Measurements from ENCODE around the gene BSCL2.
"Not testable (repeated sequence)": the region's sequence is repeated elsewhere in the genome, so short reads cannot be mapped to it uniquely, and the experiment has no call there.

BSCL2 gene

DNA sequence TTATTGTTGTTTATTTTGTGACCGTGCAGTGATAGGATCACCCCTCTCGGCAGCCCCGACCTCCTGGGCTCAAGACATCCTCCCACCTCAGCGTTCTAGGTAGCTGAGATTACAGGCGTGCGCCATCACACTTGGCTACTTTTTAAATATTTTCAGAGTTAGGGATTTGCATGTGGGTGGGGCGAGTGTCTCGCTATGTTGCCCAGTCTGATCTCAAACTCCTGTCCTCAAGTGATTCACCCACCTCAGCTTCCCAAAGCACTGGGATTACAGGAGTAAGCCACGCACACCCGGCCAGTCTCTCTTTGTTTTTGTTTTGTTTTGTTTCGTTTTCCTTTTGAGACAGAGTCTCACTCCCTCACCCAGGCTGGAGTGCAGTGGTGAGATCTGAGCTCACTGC, 52.9 kb downstream of the BSCL2 start:
- no peak overlapping the region for H3K4me3 ChIP-seq (replicated peaks; ENCODE audit: low read depth, low read length)
- DNase-seq (ENCODE audit: extremely low read depth, low read depth), result no peak
- TF ChIP-seq, protein P1, sequence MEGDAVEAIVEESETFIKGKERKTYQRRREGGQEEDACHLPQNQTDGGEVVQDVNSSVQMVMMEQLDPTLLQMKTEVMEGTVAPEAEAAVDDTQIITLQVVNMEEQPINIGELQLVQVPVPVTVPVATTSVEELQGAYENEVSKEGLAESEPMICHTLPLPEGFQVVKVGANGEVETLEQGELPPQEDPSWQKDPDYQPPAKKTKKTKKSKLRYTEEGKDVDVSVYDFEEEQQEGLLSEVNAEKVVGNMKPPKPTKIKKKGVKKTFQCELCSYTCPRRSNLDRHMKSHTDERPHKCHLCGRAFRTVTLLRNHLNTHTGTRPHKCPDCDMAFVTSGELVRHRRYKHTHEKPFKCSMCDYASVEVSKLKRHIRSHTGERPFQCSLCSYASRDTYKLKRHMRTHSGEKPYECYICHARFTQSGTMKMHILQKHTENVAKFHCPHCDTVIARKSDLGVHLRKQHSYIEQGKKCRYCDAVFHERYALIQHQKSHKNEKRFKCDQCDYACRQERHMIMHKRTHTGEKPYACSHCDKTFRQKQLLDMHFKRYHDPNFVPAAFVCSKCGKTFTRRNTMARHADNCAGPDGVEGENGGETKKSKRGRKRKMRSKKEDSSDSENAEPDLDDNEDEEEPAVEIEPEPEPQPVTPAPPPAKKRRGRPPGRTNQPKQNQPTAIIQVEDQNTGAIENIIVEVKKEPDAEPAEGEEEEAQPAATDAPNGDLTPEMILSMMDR (IDR thresholded peaks at IDR 0.05; ENCODE audit: low read depth, low read length, missing control alignments), result no peak

DNA sequence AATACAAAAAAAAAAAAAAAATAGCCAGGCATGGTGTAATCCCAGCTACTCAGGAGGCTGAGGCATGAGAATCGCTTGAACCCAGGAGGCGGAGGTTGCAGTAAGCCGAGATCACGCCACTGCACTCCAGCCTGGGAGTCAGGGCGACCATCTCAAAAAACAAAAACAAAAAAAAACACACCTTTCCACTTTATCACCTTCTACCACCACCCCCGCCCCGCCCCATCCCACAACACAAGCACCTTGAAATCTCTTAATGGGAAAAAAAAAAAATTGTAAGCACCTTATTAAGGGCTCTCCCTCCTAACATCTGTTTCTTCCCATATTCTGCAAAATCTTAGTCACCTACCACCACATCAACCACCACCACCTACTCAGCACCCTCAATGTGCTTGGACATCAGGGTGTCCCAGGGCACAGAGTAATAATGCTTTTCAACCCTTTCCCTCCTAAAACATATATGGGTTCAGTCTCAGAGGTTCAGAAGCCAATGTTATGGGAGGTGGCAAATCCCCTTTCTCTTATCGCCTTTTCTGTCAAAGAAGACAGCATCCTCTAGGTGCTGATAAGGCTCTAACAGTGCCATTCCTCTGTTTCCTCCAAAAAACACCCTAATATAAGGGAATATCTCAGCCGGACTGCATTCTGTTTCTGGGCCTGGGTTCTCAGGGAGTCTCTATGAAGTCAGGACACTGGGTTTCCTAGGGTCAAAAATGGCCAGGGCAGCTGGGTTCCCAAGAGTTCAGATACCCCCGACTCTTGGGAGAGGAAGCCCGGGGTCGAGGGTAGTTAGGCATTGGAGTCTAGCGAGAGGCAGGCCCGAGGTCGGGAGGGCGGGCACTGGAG, 54.8 kb downstream of the BSCL2 start:
- peak overlapping the region; percentile 66 for H3K4me3 ChIP-seq (replicated peaks; ENCODE audit: low read depth, low read length)
- DNase-seq (ENCODE audit: extremely low read depth, low read depth), result no peak
- TF ChIP-seq, protein P1 (IDR thresholded peaks at IDR 0.05; ENCODE audit: low read depth, low read length, missing control alignments), result no peak

DNA sequence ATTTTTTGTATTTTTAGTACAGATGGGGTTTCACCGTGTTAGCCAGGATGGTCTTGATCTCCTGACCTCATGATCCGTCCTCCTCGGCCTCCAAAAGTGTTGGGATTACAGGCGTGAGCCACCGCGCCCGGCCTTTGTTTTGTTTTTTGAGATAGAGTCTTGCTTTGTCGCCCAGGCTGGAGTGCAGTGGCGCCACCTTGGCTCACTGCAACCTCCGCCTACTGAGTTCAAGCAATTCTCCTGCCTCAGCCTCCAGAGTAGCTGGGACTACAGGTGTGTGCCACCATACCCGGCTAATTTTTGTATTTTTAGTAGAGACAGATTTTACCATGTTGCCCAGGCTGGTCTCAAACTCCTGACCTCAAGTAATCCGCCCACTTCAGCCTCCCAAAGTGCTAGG, 56.9 kb downstream of the BSCL2 start:
- not testable (repeated sequence) for DNase-seq (ENCODE audit: extremely low read depth, low read depth); H3K4me3 ChIP-seq (replicated peaks; ENCODE audit: low read depth, low read length)

DNA sequence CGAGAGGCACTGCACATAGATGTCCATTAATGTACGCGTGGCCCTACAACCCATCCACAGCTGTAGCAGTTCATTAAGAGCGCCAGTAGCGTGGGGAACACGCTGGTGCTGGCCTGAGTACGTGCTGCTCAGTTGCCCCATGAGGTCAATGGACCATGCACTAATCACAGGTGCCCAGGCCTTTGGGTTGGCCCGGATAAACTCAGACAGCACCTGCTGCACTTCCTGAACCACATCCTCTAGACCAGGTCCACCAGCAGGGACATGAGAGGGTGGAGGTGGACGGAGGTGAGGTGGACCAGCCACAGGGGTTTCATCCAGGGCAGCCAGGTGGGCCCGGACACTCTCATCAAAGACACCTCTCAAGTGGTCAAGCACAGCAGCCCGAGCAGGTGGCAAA, 57.7 kb downstream of the BSCL2 start:
- no peak for DNase-seq (ENCODE audit: extremely low read depth, low read depth)
- TF ChIP-seq, protein P1 (IDR thresholded peaks at IDR 0.05; ENCODE audit: low read depth, low read length, missing control alignments), result no peak
- H3K4me3 ChIP-seq (replicated peaks; ENCODE audit: low read depth, low read length), result no peak overlapping the region

DNA sequence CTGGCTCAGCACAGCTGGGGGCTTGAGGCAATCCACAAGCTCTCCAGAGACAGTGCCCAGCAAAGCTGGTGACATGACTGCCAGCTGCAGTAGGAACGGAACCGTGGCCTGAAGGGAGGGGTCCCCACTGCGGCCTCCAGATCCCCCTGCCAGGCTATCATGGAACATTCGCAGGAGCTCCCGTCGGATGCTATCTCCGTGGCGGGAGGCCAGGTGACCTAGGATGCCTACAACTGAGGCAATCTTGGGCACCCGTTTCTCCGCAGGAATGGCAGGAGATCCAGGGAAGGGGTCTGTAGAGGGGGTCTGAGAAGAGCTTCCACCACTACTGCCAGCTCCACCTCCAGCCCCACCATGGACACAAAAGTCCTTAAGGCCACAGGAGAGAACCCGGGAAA, 58.3 kb downstream of the BSCL2 start:
- no peak overlapping the region for H3K4me3 ChIP-seq (replicated peaks; ENCODE audit: low read depth, low read length)
- TF ChIP-seq, protein P1 (IDR thresholded peaks at IDR 0.05; ENCODE audit: low read depth, low read length, missing control alignments), result no peak

DNA sequence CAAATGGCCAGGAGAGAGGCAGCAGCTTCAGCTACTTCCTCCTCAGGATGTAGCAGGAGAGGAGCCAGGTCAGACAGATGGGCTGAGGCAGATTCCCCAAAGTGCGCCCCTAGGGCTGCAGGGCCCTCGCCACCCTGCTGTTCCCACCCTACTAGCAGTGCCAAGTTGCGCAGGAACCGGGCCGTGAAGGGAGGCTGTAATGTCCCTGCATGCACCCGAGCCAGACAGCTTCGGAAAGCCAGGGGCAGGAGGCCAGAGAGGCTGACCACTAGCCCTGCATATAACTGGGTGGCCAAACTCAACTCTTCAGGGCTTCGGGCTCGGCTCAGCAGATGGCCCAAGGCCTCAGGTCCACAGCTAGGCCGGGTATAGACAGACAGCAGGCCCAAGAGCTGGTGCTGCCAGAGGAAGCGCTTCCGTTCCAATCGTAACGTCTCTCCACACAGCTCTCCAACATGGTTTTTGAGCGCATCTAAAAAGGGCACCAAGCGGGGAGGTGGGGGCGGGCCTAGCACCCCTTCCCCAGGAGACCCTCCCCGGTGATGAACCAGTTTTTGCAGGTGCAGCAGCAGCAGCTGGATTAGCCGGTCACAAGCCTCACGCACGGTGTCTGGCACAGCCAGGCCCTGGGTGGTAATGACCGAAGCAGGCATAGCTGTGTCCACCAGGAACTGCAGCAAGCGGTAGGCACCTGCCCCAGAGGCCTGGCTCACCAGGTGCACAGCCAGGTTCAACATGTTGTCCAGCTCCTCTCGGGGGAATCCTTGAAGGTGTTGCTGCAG, 58.8 kb downstream of the BSCL2 start:
- no peak for DNase-seq (ENCODE audit: extremely low read depth, low read depth)
- H3K4me3 ChIP-seq (replicated peaks; ENCODE audit: low read depth, low read length), result no peak overlapping the region
- TF ChIP-seq, protein P1 (IDR thresholded peaks at IDR 0.05; ENCODE audit: low read depth, low read length, missing control alignments), result no peak

More for the DNA sequence above, 58.3 kb downstream of the BSCL2 start:
- DNase-seq (ENCODE audit: extremely low read depth, low read depth), result no peak

DNA sequence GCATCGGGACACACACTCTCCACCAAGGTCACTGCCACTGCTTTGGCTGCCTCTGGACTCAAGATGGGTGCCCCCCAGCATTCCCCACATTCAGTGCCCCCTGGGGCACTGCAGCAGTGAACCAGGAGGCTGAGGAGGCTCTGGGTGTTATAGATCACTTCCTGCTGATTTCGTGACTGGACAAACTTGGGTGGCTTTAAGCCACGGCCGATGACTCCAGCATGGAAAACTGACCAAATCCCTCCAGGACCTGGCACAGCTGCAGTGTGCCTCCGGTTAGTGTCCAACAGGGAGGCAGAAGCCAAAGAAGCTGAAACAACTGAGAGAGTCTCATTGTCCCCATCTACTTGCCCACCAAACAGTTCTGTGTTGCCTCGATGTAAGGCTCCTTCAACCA, 59.6 kb downstream of the BSCL2 start:
- no peak for DNase-seq (ENCODE audit: extremely low read depth, low read depth)
- no peak overlapping the region for H3K4me3 ChIP-seq (replicated peaks; ENCODE audit: low read depth, low read length)
- TF ChIP-seq, protein P1 (IDR thresholded peaks at IDR 0.05; ENCODE audit: low read depth, low read length, missing control alignments), result no peak
